GM12878 (cell line): ENCODE data around the gene TACR2. TPM values are rescaled to one million over a fixed set of nuclear protein-coding genes. Genes with fewer than 3 reads are reported as not detected.

ENCODE experiments used
- ATAC-seq: fragments of 200-7000 bp; cut with Tn5 transposase; 3 replicates; pipeline ENCODE4 v1.9.1; 2020; ENCODE audit warnings: mild to moderate bottlenecking, moderate library complexity
- BruUV-seq: library from RNA; stranded (reverse); fragments of 400-500 nt; replicated peaks from 2 replicates; lab custom pipeline; 2021; lab: Mats Ljungman, UMichigan
- CTCF ChIA-PET: fragments of 300-600 bp; sonication (Branson Sonifier 250); formaldehyde crosslinking; extraction: SDS; loops from one replicate; lab custom pipeline; 2021; ENCODE audit warnings: inconsistent platforms; lab: Yijun Ruan, JAX
- POLR2A ChIA-PET: fragments of 350-600 bp; formaldehyde crosslinking; extraction: SDS; loops from one replicate; lab custom pipeline; 2021; ENCODE audit warnings: inconsistent platforms; lab: Charles Lee
- RAD21 ChIA-PET: fragments of 300-600 bp; sonication (Branson Sonifier 250); formaldehyde crosslinking; loops from one replicate; lab custom pipeline; 2023; ENCODE audit warnings: antibody characterized with exemption; ENCODE audit not compliant: unreplicated experiment; lab: Charles Lee
- SMC1A ChIA-PET: fragments of 300-600 bp; sonication (Branson Sonifier 250); formaldehyde crosslinking; loops from one replicate; lab custom pipeline; 2023; ENCODE audit not compliant: unreplicated experiment, uncharacterized antibody; lab: Charles Lee
- DNase-seq: peaks from one replicate; pipeline ENCODE4 v3.0.0-alpha.2; 2011; ENCODE audit warnings: low read depth, low spot score
- FAIRE-seq: peaks from 3 replicates; lab custom pipeline; 2011; peaks lifted over from hg19 to GRCh38; lab: Jason Lieb, UNC
- H2AFZ ChIP-seq: 2 replicates; pipeline ENCODE4 v1.6.0; 2011; ENCODE audit warnings: low read depth, low read length, control low read depth; ENCODE audit not compliant: control insufficient read depth
- H3K27ac ChIP-seq: 2 replicates; pipeline ENCODE4 v1.5.1; 2011; ENCODE audit warnings: control low read depth; ENCODE audit not compliant: control insufficient read depth, insufficient read depth
- H3K27me3 ChIP-seq, 2 experiments: replicated peaks in 1 of 2; 2 replicates each; pipeline versions ENCODE4 v1.6.0 to v1.6.1; 2011; ENCODE audit warnings: low read length in 1 of 2; ENCODE audit not compliant: control insufficient read depth in 2 of 2, insufficient read depth in 2 of 2
- H3K36me3 ChIP-seq, 2 experiments: 2 replicates each; pipeline ENCODE4 v1.5.1; 2011; ENCODE audit warnings: low read length in 1 of 2; ENCODE audit not compliant: control insufficient read depth in 2 of 2, insufficient read depth in 2 of 2
- H3K4me1 ChIP-seq: 2 replicates; pipeline ENCODE4 v1.6.1; 2011; ENCODE audit warnings: mild to moderate bottlenecking, low read length, moderate library complexity, mixed read lengths; ENCODE audit not compliant: control insufficient read depth, insufficient read depth
- H3K4me2 ChIP-seq: 2 replicates; pipeline ENCODE4 v1.6.0; 2011; ENCODE audit warnings: control low read depth; ENCODE audit not compliant: control insufficient read depth, insufficient read depth
- H3K4me3 ChIP-seq: fragments of 200-600 bp; sonication (generic); 2 replicates; pipeline ENCODE4 v1.5.1; 2016
- H3K79me2 ChIP-seq: 2 replicates; pipeline ENCODE4 v1.6.0; 2011; ENCODE audit warnings: low read length; ENCODE audit not compliant: control insufficient read depth, insufficient read depth
- H3K9ac ChIP-seq: 2 replicates; pipeline ENCODE4 v1.8.0; 2011; ENCODE audit warnings: low read length, control low read depth, mixed read lengths; ENCODE audit not compliant: control insufficient read depth, insufficient read depth
- H3K9me3 ChIP-seq: replicated peaks from 3 replicates; pipeline ENCODE4 v1.5.1; 2011; ENCODE audit warnings: mild to moderate bottlenecking, low read length; ENCODE audit not compliant: control insufficient read depth, insufficient read depth
- H4K20me1 ChIP-seq: 2 replicates; pipeline ENCODE4 v1.6.0; 2011; ENCODE audit not compliant: control insufficient read depth, insufficient read depth
- GABPA ChIP-seq: IDR thresholded peaks from 2 replicates; pipeline ENCODE4 v1.6.1; 2014; ENCODE audit warnings: antibody characterized with exemption, low read depth, mild to moderate bottlenecking, inconsistent platforms
- HSF1 ChIP-seq: fragments of 150-350 bp; IDR thresholded peaks from 2 replicates; pipeline ENCODE4 v1.6.1; 2014; ENCODE audit warnings: mild to moderate bottlenecking, low read depth, low read length
- JUNB ChIP-seq: IDR thresholded peaks from 2 replicates; pipeline ENCODE4 v1.6.1; 2016; ENCODE audit warnings: antibody characterized with exemption, mild to moderate bottlenecking
- MYC ChIP-seq: IDR thresholded peaks from 2 replicates; pipeline ENCODE4 v1.6.1; 2011; ENCODE audit warnings: mild to moderate bottlenecking, low read length, moderate library complexity, inconsistent platforms; ENCODE audit not compliant: insufficient read depth, insufficient replicate concordance, insufficient read length, severe bottlenecking
- NFIC ChIP-seq: IDR thresholded peaks from 2 replicates; pipeline ENCODE4 v1.6.1; 2012; ENCODE audit warnings: low read depth, mild to moderate bottlenecking, inconsistent platforms, low read length, moderate library complexity
- NR2C1 ChIP-seq: fragments of 450-650 bp; IDR thresholded peaks from 2 replicates; pipeline ENCODE4 v1.6.1; 2017; ENCODE audit warnings: antibody characterized with exemption, mild to moderate bottlenecking, moderate library complexity
- NRF1 ChIP-seq: conservative IDR thresholded peaks from 2 replicates; pipeline ENCODE4 v1.6.1; 2011; ENCODE audit warnings: mild to moderate bottlenecking, low read depth, low read length, improper control_type of control experiment
- RCOR1 ChIP-seq: conservative IDR thresholded peaks from 2 replicates; pipeline ENCODE4 v1.6.1; 2012; ENCODE audit warnings: low read depth, low read length, improper control_type of control experiment
- SMAD1 ChIP-seq: fragments of 450-650 bp; IDR thresholded peaks from 2 replicates; pipeline ENCODE4 v1.6.1; 2018; ENCODE audit warnings: mild to moderate bottlenecking, low read depth; ENCODE audit not compliant: partially characterized antibody
- ZBTB11 ChIP-seq: fragments of 450-650 bp; formaldehyde crosslinking; IDR thresholded peaks from 2 replicates; pipeline ENCODE4 v1.5.0; 2022; ENCODE audit warnings: mild to moderate bottlenecking, missing genetic modification characterization
- WGBS: methylation state at CpG from one replicate; pipeline ENCODE4 v1.1.6; 2016; ENCODE audit warnings: low lambda C conversion rate; ENCODE audit not compliant: insufficient replicate concordance, insufficient coverage; ENCODE audit errors: missing lambda C conversion rate; 5-methylcytosine and 5-hydroxymethylcytosine counted together
- in situ Hi-C: fragments of 300-500 bp; cut with MboI; formaldehyde crosslinking; loops from 9 replicates; pipeline ENCODE4 v1.14.3; 2018; ENCODE audit warnings: mixed read lengths
- intact Hi-C: fragments of 100-400 bp; cut with micrococcal nuclease; formaldehyde crosslinking; loops from one replicate; pipeline ENCODE4 v1.14.2; 2022; ENCODE audit not compliant: unreplicated experiment
- polyA plus RNA-seq, 11 experiments: library from polyadenylated mRNA; depleted of rRNA in 4 of 11; unstranded in 6 of 11; stranded (reverse) in 5 of 11; fragments of >200 nt; fragmentation: Nextera tagmentation in 4 of 11; fragmentation: Illumina TruSeq in 1 of 11; extraction: Ambion mirVana in 4 of 11; extraction: Trizol in 1 of 11; gene quantifications; 1 replicate in 1 of 11; 2 replicates in 10 of 11; pipeline versions ENCODE4 v1.2.1 to v1.2.3, GENCODE V29; 2011 to 2016; ENCODE audit warnings: inconsistent platforms in 2 of 11, missing spikeins in 2 of 11, low read depth in 1 of 11
- total RNA-seq, 4 experiments: library from RNA; depleted of rRNA in 3 of 4; stranded (reverse); fragments of >200 nt in 3 of 4; fragmentation: Illumina TruSeq in 1 of 4; extraction: Trizol in 1 of 4; gene quantifications; 2 replicates each; pipeline versions ENCODE4 v1.2.1 to v1.2.3, GENCODE V29; 2013 to 2021

TACR2 gene
- total and polyA plus RNA-seq, 10 of the 15 experiments (the other 5 are each of a cell fraction or from before 2014, with no cell fraction given): 0.11 TPM; not detected in 9

- Histone ChIP-seq H4K20me1 (no peaks in the 10 kb centered on the region), H3K4me2 (no peak overlapping the region), H2AFZ (no peak overlapping the region), H3K79me2 (no peaks in the 10 kb centered on the region), H3K27ac (no peak overlapping the region), H3K27me3 (no peaks in the 10 kb centered on the region; a peak in 2 of 4 replicates), H3K4me1 (peaks cover 2% of the 10 kb centered on the region; the same call in 1 of the 2 replicates), H3K36me3 (no peaks in the 10 kb centered on the region), H3K9me3 (no peaks in the 10 kb centered on the region), H3K9ac (no peak overlapping the region), H3K4me3 (no peak overlapping the region)
- DNase-seq (no peak), ATAC-seq (no peak), FAIRE-seq (no peak)
- intact Hi-C loops (no loop called here), in situ Hi-C loops (loop anchor here (10.0 kb wide), 1 partner anchor 217 kb away; the partner anchor contains the start of gene FAM241B)
- BruUV-seq: no TSS peak
- TF ChIP-seq JUNB (no peak), NFIC (no peak), MYC (no peak)
- POLR2A ChIA-PET: interaction anchor here (0.7 kb wide), 1 partner anchor 85 kb away, joined by 4 read pairs; no protein-coding TSS in a partner anchor
- 30% methylated on average over 11 of the region's 11 CpGs for WGBS
- RAD21 ChIA-PET: interaction anchor here (1.0 to 1.2 kb wide), 3 partner anchors 10 to 27 kb away, joined by 3 read pairs; no protein-coding TSS in a partner anchor
- SMC1A ChIA-PET: no interaction called here
- CTCF ChIA-PET: interaction anchor here (1.1 to 3.6 kb wide), 4 partner anchors 10 to 175 kb away, joined by 3 to 18 read pairs (median 8); no protein-coding TSS in a partner anchor
These were observed 824 bp upstream of the TACR2 start for GRCh38 chr10:69417542-69417941.

- in situ Hi-C loops: loop anchor here (10.0 kb wide), 1 partner anchor 219 kb away; the partner anchor contains the start of gene FAM241B
- DNase-seq: no peak
- Histone ChIP-seq H3K4me1 (peaks cover 2% of the 10 kb centered on the region; the same call in 1 of the 2 replicates), H4K20me1 (no peaks in the 10 kb centered on the region), H3K36me3 (no peaks in the 10 kb centered on the region), H3K9ac (no peak overlapping the region), H3K9me3 (no peaks in the 10 kb centered on the region), H3K27ac (no peak overlapping the region), H2AFZ (no peak overlapping the region), H3K4me3 (no peak overlapping the region), H3K4me2 (no peak overlapping the region), H3K27me3 (no peaks in the 10 kb centered on the region; a peak in 2 of 4 replicates), H3K79me2 (no peaks in the 10 kb centered on the region)
- BruUV-seq: no TSS peak
- intact Hi-C loops: no loop called here
- ChIA-PET RAD21 (no interaction called here), SMC1A (no interaction called here), POLR2A (no interaction called here), CTCF (no interaction called here)
- no peak for FAIRE-seq
- WGBS: 58% methylated on average over 10 of the region's 10 CpGs
- no peak for ATAC-seq
- TF ChIP-seq HSF1 (no peak), RCOR1 (no peak), ZBTB11 (CRISPR knock-in tag) (no peak), SMAD1 (no peak), NR2C1 (no peak), NRF1 (no peak), GABPA (no peak)
These were observed 767 bp downstream of the TACR2 start for GRCh38 chr10:69415951-69416350.
